ENCODE measurements around the gene TAF13. TPM values are rescaled to one million over a fixed set of nuclear protein-coding genes. Genes with fewer than 3 reads are reported as not detected.
A peak's percentile ranks its signal among the peaks of the same experiment; 100 is the strongest.

Gene TAF13
- 10.5 and 15.2 TPM in 2 replicates for total RNA-seq (2014; rRNA removed; shearing (Covaris generic))

DNA sequence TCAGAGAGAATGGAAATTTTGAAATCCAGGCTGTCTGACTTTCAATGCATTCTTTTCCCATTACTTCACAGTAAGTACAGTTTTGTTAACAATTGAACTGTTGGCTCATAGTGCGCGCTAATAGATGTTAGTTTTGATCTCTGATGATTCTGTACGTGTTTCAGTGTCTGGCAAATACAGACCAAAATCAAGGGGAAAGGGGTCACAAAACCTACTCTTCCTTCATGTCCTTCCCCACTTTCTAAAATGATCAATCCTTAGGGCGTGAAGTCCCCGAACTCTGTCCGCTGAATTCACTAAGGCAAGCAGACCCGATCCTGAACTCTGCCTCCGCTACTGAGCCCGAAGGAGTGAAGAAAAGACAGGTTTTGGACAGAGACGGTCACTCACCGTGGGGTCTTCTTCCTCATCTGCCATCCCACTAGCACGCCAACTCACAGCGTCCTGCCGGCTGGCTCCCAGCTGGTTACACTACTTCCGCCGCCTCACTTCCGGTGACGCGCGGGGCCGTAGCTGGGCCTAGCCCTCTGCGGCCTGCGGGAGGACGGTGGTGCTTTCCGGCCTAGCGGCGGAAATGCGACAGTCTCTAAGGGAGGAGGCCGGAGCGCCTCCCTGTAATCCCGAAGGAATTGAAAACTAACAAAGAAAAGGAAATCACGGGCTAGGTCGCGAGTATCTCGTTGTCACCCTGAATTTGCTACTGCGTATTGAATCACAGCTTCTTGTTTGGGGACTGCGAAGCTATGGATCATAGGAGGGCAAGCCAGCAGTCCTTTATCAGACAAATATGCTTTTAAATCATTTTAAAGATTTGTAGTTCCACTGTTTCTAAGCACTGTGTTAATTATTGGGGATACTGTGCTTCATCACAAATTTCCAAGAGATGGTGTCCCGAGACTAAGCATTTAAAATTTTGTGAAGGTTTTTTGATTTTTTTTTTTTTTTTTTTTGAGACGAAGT lies at the start of gene TAF13:
Gene TAF13 (minus strand): TSS at position 473 of the 960 bp plus-strand sequence. CDS start 56 bp downstream, at position 417.
- peak; percentile 92 for DNase-seq (ENCODE audit: low spot score)

- no peak for DNase-seq (ENCODE audit: low spot score)
These were observed 44.6 kb upstream of the TAF13 start for GRCh38 chr1:109120356-109120755.

- DNase-seq (ENCODE audit: low spot score): no peak
These were observed 42.3 kb upstream of the TAF13 start for GRCh38 chr1:109118089-109118488.

- no peak for DNase-seq (ENCODE audit: low spot score)
These were observed 40.5 kb upstream of the TAF13 start for GRCh38 chr1:109116286-109116685.

- DNase-seq (ENCODE audit: low spot score): no peak
These were observed 39.9 kb upstream of the TAF13 start for GRCh38 chr1:109115685-109116084.

- no peak for DNase-seq (ENCODE audit: low spot score)
These were observed 38.5 kb upstream of the TAF13 start for GRCh38 chr1:109114342-109114674.

DNA sequence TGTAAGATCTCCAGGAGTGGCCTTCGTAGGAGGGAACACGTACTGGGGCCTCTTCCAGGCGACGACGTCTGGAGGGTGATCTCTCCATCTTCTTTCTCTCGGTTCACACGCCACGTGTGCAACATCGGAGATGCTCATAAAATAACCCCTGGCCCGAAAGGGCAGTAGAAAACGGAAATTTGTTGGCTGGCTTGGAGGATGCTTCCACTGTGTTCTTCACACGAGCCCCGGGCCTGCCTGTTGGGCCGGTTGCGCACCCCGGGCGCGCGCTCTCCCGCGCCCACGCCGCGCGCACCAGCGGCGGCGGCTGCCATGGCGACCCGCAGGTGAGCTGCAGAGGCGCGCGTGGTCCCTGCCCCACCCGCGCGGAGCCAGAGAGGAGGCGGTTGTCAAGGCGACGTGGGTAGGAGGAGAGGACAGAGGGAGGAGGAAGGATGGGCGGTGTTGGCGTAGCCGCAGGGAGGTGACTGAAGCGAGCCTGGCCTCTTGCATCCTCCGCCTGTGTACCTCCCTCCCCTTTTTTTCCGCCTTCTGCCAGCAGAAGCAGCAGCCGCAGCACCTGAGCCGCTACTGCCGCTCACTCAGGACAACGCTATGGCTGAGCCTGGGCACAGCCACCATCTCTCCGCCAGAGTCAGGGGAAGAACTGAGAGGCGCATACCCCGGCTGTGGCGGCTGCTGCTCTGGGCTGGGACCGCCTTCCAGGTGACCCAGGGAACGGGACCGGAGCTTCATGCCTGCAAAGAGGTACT lies 38.0 kb upstream of the TAF13 start, which contains the start of gene ELAPOR1:
Gene ELAPOR1 (plus strand): TSS at position 526 of the 752 bp plus-strand sequence. CDS start 69 bp downstream, at position 595.
- DNase-seq (ENCODE audit: low spot score): no peak

DNA sequence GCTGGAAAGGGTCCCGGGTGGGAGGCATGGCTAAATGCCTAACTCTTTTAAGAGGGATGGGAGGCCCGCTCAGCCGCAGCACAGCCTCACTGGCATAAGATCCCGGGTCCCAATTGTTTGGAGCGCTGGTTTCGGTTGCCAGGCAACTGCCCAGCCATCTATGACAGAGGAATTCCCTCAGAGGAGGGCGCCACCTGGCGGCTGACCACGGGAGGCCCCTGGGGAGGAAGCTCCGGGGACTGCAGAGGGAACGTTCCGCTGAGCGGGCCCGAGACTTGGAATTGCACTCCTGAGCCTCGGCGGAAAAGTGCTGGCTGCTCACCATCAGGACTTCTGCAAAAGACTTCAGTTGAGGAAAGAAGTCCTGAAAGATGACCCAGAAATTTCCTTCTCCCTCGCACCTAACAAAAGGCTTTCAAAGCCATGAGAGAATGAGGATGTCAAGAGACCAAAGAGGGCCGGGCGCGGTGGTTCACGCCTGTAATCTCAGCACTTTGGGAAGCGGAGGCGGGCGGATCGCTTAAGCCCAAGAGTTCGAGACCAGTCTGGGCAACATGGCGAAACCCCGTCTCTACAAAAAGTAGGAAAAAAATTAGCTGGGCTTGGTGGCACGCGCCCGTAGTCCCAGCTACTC lies 37.0 kb upstream of the TAF13 start:
- peak; percentile 94 for DNase-seq (ENCODE audit: low spot score)

DNA sequence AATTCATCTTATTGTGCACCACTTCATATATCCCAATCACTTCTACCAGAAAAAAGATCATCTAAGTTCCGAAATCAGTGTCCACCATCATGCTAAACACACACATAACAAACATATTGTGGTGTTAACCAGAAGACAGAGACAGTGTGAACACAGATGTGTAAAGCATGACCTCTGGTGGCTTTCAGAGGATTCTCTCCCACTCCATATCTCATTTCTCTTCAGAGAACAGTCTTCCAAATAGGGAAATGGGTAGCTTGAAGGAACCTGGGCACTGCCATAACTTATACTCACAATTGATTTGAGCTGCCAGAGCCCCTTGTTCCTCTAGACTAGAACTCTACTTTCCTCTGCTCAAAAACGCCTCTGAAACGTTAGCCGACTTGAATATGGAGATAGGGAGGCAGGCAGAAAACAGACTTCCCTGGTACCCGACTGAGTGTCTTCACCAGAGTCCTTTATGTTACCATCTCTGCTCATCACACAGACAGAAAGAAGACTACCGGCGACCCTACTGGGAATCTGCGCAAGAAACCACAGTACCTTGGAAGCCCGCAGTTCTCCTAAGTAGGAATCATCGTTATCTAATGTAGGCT lies 36.4 kb upstream of the TAF13 start:
- peak; percentile 50 for DNase-seq (ENCODE audit: low spot score)

DNA sequence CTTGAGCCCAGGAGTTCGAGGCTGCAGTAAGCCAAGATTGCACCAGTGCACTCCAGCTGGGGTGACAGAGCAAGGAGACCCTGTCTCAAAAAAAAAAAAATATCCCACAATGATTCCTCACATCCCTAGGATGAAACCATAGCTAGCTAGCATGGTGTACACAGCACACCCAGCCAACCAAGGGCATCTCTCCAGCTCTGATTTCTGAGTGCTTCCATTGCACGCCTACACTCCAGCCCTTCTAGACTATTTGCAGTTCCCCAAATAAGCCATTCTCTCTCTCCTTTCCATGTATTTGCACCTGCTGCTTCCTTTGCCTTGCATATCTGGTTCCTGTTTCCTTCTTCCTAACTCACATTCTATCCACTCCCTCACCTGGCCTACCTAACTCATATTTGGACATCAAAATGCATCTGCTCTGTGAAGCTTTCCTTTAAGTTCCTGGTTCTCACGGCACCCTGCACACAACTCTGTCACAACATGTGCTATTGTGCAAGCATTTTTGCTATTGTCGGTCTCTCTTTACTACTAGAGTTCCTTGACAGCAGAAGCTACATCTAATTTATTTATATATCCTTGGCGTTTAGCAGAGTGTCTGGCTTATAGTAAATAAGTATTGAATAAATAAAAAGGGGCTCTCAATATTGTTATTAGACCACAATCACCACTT lies 35.7 kb upstream of the TAF13 start:
- DNase-seq (ENCODE audit: low spot score): no peak

DNA sequence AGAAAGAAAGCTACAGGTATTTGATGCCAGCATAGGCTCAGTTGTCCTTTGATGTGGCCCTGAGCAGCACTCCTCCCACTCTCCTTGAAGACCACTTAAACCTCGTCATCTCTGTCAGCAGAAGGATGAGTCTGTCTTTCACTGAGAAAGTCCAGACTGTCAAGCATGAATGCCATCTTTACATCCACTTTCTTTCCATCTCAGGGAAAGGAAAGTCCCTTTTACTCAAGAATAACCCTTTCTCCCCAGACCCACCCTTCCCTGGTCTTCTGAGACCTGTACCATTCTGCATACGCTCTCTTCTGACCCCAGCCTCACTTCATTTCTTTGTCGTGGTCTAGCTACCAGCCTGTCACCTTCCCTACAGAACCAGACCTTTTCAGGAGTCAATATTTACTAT lies 34.1 kb upstream of the TAF13 start:
- DNase-seq (ENCODE audit: low spot score): no peak

DNA sequence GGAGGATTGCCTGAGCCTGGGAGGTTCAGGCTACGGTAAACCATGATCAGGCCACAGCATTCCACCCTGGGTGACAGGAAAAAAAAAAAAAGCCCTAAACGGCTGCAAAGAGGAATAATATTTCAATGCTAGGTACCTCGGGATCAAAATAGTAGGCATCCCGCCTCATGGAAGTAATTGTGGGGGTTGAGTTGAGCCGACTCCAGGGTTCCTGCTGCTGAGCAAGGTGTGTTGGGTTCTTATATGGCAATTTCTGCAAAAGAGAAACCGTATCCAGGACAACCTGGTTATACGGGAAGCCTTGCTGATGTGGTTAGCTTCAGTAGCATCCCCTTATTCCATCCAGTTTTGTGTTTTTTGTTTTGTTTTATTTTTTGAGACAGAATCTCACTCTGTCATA lies 32.0 kb upstream of the TAF13 start:
- no peak for DNase-seq (ENCODE audit: low spot score)

- DNase-seq (ENCODE audit: low spot score): no peak
These were observed 30.1 kb upstream of the TAF13 start for GRCh38 chr1:109105881-109106280.

GRCh38 chr1:109104364-109105151 lies 28.8 kb upstream of the TAF13 start:
- DNase-seq (ENCODE audit: low spot score): no peak

- DNase-seq (ENCODE audit: low spot score): peak; percentile 98
These were observed 24.4 kb upstream of the TAF13 start for GRCh38 chr1:109099938-109100773.

DNA sequence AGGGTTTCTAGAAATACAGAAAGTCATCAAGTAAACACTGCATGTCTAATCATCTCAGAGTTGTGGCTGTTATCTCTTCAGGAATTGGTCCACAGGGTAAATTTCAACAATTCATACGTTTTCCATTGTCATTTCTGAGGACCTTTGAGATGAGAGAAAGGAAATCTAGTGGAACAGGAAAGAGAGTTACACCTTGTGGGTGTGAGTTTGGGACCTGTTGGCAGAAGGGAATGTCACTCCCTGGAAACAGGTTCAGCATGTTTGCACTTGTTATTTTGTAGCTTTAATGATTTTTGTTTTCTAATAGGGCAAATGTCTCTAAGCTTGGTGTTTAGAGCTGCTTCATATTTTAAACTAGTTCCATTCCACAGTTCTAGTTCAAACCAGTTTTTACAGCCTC lies 20.3 kb upstream of the TAF13 start:
- DNase-seq (ENCODE audit: low spot score): no peak

DNA sequence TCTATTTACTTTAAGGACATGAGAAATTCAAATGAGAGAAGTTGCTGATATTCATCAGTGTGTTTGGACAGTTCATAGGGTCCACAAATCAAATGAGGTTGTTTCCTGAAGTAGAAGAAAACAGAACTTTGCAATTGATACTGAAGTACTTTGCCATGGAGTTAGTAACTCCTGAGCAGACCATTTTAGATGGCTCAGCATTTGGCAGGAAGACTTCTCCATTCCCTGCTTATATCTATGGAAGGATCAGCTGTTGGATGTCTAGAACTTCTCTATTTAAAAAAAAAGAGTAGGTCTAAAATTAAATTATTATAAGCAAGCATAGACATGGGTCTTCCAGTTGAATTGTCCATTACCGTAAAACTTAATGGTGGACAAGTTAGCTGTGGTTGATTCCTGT lies 19.8 kb upstream of the TAF13 start:
- DNase-seq (ENCODE audit: low spot score): no peak

- no peak for DNase-seq (ENCODE audit: low spot score)
These were observed 19.1 kb upstream of the TAF13 start for GRCh38 chr1:109094871-109095270.

DNA sequence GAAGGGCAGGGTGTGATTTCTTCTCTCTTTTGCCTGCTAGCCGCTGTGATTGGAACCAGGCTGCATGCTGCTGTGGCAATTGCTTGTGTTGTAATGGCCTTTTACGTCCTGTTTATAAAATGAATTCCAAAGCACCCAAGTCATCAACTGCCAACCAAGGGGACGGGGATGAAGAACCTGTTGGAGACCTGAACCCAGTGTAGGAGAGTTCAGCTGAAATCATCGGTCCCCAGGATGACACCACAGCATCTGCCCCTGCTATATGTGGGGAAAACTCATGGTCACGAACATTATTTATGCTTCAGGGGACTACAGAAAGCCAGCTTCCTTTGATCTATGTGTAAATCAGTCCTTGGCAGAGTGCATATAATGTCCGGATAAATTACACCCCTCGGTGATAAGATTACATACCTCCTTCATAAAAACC lies 18.6 kb upstream of the TAF13 start:
- no peak for DNase-seq (ENCODE audit: low spot score)

Data from HT-29 (cell line).